Esophagus squamous epithelium (tissue), 4 donors: Measurements from ENCODE around the gene TICRR.

ENCODE experiments used
- POLR2A ChIP-seq, 4 donors: fragments of 450-650 bp; IDR thresholded peaks; one replicate each; pipeline ENCODE4 v1.6.1; 2017; ENCODE audit warnings: antibody characterized with exemption in 4 of 4, mild to moderate bottlenecking in 4 of 4, moderate library complexity in 3 of 4
- TF ChIP-seq, protein P1 (sequence below), 6 experiments: fragments of 450-650 bp in 4 of 6; fragments of 200-600 bp in 2 of 6; sonication (generic) in 2 of 6; IDR thresholded peaks; one replicate each; pipeline ENCODE4 v1.5.1; 2016 to 2019; ENCODE audit warnings: antibody characterized with exemption in 6 of 6, mild to moderate bottlenecking in 4 of 6, moderate library complexity in 4 of 6

GRCh38 chr15:89652666-89653065 is 77.4 kb downstream of the TICRR start:
- TF ChIP-seq, protein P1, sequence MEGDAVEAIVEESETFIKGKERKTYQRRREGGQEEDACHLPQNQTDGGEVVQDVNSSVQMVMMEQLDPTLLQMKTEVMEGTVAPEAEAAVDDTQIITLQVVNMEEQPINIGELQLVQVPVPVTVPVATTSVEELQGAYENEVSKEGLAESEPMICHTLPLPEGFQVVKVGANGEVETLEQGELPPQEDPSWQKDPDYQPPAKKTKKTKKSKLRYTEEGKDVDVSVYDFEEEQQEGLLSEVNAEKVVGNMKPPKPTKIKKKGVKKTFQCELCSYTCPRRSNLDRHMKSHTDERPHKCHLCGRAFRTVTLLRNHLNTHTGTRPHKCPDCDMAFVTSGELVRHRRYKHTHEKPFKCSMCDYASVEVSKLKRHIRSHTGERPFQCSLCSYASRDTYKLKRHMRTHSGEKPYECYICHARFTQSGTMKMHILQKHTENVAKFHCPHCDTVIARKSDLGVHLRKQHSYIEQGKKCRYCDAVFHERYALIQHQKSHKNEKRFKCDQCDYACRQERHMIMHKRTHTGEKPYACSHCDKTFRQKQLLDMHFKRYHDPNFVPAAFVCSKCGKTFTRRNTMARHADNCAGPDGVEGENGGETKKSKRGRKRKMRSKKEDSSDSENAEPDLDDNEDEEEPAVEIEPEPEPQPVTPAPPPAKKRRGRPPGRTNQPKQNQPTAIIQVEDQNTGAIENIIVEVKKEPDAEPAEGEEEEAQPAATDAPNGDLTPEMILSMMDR (IDR thresholded peaks at IDR 0.05), result no peak
- no peak for TF ChIP-seq POLR2A (IDR thresholded peaks at IDR 0.05)
